Measurements from ENCODE around the gene LRRC41.
"Not testable (repeated sequence)": the region's sequence is repeated elsewhere in the genome, so short reads cannot be mapped to it uniquely, and the experiment has no call there.

The LRRC41 gene

DNA sequence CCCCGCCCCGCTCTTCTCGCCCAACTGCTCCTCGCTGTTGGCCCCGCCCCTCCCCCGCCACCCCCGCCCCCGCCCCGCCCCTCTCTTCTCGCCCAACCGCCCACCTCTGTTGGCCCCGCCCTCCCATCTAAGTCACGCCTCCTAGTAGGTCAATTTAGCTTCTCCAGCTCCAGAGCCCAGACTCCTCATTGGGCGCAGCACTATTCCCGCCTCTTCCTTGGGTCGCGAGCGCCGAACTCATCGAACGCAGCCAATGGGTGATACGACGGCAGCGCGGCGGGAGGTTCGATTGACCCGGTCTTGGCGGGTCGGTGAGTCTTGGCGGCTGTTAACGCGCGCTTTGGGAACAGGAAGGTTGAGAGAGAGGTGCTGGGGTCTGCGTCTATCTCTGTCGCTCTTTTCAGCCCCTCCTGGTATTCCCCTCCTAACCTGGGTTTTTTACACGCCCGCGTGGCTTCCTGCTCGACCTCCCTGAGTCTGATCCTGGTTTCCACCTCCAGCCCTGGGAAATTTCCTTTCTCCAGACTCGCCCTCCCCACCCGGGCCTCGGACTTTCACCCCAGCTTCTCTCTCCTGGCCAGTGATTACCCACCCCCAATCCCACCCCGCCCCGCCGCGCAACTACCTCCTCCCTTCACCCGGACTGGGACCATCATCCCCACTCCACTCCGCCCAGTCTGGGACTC lies 55.8 kb downstream of the LRRC41 start, which contains the start of gene RAD54L:
TSS of gene RAD54L (plus strand) at position 328 of the 686 bp plus-strand sequence. CDS start 643 bp downstream, outside the sequence.
- H3K27me3 Mint-ChIP-seq: no peaks in the 10 kb centered on the region
- no peaks in the 10 kb centered on the region for H3K9me3 Mint-ChIP-seq (ENCODE audit: low read depth)
- peaks cover 20% of the 10 kb centered on the region for H3K4me1 Mint-ChIP-seq (ENCODE audit: low read depth)
- H3K36me3 Mint-ChIP-seq: peaks cover 4% of the 10 kb centered on the region
- peak within 1 kb of the TSS; percentile 97 for H3K27ac Mint-ChIP-seq
- H3K4me3 Mint-ChIP-seq: peak within 1 kb of the TSS; percentile 94

DNA sequence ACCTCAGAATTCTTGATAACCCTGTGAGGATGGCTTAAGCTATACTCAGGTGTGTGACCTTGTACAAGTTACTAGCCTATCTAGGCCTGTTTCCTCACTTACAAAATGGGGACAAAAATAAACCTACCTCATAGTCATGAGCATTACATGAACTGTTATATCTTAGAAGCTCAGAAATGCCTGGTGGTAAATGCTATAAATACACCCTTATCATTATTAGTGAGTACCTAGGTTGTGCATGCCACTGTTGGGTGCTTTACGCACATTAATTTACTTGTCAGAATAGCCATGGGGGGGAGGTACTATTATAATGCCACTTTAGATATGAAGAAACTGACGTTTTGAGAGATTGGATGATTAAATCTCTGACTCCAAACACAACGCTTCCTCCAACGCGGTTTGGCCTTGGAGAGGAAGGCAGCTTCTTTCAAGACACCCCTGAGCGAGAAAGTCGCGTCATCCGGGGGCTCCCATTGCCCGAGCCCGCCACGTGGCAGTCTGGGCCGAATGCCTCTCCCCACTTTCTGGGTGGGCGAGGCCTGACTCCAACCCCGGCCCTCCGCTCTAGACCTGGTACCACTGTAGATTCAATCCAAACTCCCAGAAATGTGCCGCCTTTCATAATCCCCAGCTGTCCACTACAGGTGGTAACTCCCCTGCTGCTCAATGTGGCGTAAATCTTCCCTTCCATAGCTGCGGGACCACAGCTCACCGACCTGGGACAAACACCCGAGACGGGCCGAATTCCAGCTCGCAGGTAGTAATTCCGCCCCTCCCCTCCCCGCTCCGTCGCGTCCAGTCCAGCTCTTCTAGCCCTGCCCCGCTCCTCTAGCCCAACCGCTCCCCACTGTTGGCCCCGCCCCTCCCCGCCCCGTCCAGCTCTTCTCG lies 56.6 kb downstream of the LRRC41 start:
- peak overlapping the region; percentile 97 for H3K27ac Mint-ChIP-seq
- no peaks in the 10 kb centered on the region for H3K27me3 Mint-ChIP-seq
- no peaks in the 10 kb centered on the region for H3K9me3 Mint-ChIP-seq (ENCODE audit: low read depth)
- peaks cover 20% of the 10 kb centered on the region for H3K4me1 Mint-ChIP-seq (ENCODE audit: low read depth)
- no peaks in the 10 kb centered on the region for H3K36me3 Mint-ChIP-seq
- H3K4me3 Mint-ChIP-seq: peak overlapping the region; percentile 94

DNA sequence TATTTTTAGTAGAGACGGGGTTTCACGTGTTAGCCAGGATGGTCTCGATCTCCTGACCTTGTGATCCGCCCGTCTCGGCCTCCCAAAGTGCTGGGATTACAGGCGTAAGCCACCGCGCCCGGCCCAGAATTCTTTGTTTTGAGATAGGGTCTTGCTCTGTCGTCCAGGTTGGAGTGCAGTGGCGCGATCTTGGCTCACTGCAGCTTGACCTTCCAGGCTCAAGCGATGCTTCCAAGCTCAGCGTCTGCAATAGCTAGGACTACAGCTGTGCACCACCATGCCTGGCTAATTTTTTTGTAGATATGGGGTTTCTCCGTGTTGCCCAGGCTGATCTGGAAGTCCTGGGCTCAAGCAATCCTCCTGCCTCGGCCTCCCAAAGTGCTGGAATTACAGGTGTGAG lies 57.3 kb downstream of the LRRC41 start:
- Mint-ChIP-seq H3K27ac (peak overlapping the region; percentile 97), H3K4me1 (ENCODE audit: low read depth) (peaks cover 20% of the 10 kb centered on the region), H3K4me3 (peak overlapping the region; percentile 94)
- H3K27me3 Mint-ChIP-seq; H3K36me3 Mint-ChIP-seq; H3K9me3 Mint-ChIP-seq (ENCODE audit: low read depth): not testable (repeated sequence)

DNA sequence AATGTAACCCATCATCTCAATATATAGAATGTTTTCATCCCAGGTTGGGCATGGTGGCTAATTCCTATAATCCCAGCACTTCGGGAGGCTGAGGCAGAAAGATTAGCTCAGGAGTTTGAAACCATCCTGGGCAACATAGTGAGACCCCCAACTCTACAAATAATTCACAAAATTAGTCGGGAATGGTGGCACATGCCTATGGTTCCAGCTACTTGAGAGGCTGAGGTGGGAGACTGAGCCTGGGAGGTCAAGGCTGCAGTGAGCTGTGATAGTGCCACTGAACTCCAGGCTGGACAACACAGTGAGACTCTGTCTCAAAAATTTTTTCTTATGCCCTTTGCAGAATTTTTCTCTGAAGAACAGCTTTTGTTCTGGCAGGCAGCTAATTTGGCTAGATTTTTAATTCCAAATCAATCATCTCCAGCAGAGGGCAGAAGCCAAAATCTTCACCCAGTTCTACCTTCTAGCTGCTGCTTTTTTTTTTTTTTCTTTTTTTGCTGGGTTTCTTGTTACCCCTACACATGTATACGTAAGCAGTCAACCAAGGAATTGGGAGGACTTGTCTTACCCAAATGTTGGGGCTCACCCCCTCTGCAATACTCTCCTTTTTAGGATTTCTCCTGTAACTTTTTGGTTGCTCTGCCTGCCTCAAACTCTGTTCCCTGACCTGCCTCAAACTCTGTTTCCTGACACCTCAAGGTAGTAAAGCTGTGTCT lies 58.6 kb downstream of the LRRC41 start:
- Mint-ChIP-seq H3K27me3 (no peaks in the 10 kb centered on the region), H3K4me1 (ENCODE audit: low read depth) (peaks cover 20% of the 10 kb centered on the region), H3K27ac (no peak overlapping the region), H3K4me3 (no peak overlapping the region), H3K9me3 (ENCODE audit: low read depth) (no peaks in the 10 kb centered on the region), H3K36me3 (no peaks in the 10 kb centered on the region)

DNA sequence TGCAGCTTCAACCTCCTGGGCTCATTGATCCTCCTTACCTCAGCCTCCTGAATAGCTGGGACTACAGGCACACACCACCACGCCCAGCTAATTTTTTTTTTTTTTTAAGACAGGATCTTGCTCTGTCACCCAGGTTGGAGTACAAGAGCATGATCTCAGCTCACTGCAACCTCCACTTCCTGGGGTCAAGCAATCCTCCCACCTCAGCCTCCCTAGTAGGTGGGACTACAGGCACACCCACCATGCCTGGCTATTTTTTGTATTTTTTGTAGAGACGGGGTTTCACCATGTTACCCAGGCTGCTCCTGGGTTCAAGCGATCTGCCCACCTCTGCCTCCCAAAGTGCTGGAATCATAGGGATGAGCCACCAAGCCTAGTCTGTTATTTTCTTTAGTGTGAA lies 59.6 kb downstream of the LRRC41 start:
- H3K27me3 Mint-ChIP-seq: not testable (repeated sequence)

DNA sequence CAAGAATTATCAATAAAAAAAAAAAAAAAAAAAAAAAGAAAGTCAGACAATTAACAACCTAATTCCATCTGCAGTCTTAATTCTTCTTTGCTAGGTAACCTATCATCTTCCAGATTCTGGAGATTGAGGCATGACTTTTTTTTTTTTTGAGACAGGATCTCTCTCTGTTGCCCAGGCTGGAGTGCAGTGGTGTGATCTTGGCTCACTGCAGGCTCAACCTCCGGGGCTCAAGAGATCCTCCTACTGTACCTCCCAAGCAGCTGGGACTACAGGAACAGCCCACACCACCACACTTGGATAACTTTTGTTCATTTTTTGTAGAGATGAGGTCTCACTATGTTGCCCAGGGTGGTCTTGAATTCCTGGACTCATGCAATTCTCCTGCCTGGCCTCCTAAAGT lies 60.5 kb downstream of the LRRC41 start:
- no peaks in the 10 kb centered on the region for H3K27me3 Mint-ChIP-seq
- H3K36me3 Mint-ChIP-seq: no peaks in the 10 kb centered on the region
- no peaks in the 10 kb centered on the region for H3K9me3 Mint-ChIP-seq (ENCODE audit: low read depth)
- peaks cover 15% of the 10 kb centered on the region for H3K4me1 Mint-ChIP-seq (ENCODE audit: low read depth)
- no peak overlapping the region for H3K4me3 Mint-ChIP-seq
- no peak overlapping the region for H3K27ac Mint-ChIP-seq

More for the DNA sequence above, 59.6 kb downstream of the LRRC41 start:
- not testable (repeated sequence) for H3K4me3 Mint-ChIP-seq; H3K27ac Mint-ChIP-seq; H3K36me3 Mint-ChIP-seq; H3K9me3 Mint-ChIP-seq (ENCODE audit: low read depth)
- peaks cover 20% of the 10 kb centered on the region for H3K4me1 Mint-ChIP-seq (ENCODE audit: low read depth)

DNA sequence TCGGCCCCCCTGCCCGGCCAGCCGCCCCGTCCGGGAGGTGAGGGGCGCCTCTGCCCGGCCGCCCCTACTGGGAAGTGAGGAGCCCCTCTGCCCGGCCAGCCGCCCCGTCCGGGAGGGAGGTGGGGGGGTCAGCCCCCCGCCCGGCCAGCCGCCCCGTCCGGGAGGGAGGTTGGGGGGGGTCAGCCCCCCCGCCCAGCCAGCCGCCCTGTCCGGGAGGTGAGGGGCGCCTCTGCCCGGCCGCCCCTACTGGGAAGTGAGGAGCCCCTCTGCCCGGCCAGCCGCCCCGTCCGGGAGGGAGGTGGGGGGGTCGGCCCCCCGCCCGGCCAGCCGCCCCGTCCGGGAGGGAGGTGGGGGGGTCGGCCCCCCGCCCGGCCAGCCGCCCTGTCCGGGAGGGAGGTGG lies 61.7 kb downstream of the LRRC41 start:
- not testable (repeated sequence) for H3K9me3 Mint-ChIP-seq (ENCODE audit: low read depth); H3K36me3 Mint-ChIP-seq; H3K4me3 Mint-ChIP-seq; H3K27ac Mint-ChIP-seq; H3K4me1 Mint-ChIP-seq (ENCODE audit: low read depth); H3K27me3 Mint-ChIP-seq

DNA sequence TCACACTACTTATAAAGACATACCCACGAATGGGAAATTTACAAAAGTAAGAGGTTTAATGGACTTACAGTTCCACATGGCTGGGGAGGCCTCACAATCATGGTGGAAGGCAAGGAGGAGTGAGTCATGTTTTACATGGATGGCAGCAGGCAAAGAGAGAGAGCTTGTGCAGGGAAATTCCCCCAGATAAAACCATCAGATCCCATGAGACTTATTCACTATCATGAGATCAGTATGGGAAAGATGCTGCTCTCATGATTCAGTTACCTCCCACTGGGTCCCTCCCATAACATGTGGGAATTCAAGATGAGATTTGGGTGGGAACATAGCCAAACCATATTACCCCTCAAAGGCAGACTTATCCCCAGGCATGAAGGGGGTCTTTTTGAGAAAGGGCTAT lies 64.6 kb downstream of the LRRC41 start:
- H3K36me3 Mint-ChIP-seq; H3K9me3 Mint-ChIP-seq (ENCODE audit: low read depth); H3K27ac Mint-ChIP-seq: not testable (repeated sequence)

DNA sequence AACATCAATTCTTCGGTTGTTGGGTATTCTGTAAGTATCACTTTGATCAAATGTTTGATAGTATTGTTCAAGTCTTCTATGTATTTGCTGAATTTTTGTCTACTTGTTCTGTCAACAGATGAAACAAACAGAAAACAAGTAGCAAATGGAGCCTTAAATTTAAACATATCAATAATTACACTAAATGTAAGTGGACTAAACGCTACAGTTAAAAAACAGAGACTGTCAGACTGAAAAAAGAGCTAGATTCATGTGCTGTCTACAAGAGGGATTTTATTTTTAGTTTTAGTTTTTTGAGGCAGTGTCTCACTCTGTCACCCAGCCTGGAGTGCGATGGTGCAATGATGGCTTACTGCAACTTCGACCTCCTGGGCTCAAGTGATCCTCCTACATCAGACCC lies 66.5 kb downstream of the LRRC41 start:
- Mint-ChIP-seq H3K27ac (no peak overlapping the region), H3K4me1 (ENCODE audit: low read depth) (no peaks in the 10 kb centered on the region), H3K4me3 (no peak overlapping the region), H3K36me3 (peaks cover 2% of the 10 kb centered on the region), H3K27me3 (no peaks in the 10 kb centered on the region), H3K9me3 (ENCODE audit: low read depth) (no peaks in the 10 kb centered on the region)

More for the DNA sequence above, 64.6 kb downstream of the LRRC41 start:
- H3K4me3 Mint-ChIP-seq; H3K4me1 Mint-ChIP-seq (ENCODE audit: low read depth); H3K27me3 Mint-ChIP-seq: not testable (repeated sequence)

DNA sequence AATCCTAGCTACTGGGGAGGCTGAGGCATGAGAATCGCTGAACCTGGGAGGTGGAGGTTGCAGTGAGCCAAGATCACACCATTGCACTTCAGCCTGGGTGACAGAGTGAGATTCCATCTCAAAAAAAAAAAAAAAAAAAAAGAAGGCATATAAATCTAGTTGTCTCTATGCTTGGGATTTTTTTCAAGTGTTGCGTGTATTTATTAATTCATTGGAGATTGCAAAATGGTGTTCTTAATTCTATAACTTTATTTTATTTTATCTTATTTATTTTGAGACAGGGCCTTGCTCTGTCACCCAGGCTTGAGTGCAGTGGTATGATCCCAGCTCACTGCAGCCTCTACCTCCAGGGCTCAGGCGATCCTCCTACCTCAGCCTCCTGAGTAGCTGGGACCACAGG lies 72.2 kb downstream of the LRRC41 start:
- H3K27ac Mint-ChIP-seq; H3K36me3 Mint-ChIP-seq; H3K4me3 Mint-ChIP-seq; H3K4me1 Mint-ChIP-seq (ENCODE audit: low read depth); H3K27me3 Mint-ChIP-seq; H3K9me3 Mint-ChIP-seq (ENCODE audit: low read depth): not testable (repeated sequence)

Data from activated naive CD8-positive, alpha-beta T cell (primary cell).